Fibroblast of skin of right quadriceps (primary cell): Measurements from ENCODE around the gene NPTN.
"Not testable (repeated sequence)": the region's sequence is repeated elsewhere in the genome, so short reads cannot be mapped to it uniquely, and the experiment has no call there.

Source experiments
- DNase-seq: peaks from one replicate; pipeline ENCODE4 v3.0.0-alpha.2; 2013

Gene NPTN

DNA sequence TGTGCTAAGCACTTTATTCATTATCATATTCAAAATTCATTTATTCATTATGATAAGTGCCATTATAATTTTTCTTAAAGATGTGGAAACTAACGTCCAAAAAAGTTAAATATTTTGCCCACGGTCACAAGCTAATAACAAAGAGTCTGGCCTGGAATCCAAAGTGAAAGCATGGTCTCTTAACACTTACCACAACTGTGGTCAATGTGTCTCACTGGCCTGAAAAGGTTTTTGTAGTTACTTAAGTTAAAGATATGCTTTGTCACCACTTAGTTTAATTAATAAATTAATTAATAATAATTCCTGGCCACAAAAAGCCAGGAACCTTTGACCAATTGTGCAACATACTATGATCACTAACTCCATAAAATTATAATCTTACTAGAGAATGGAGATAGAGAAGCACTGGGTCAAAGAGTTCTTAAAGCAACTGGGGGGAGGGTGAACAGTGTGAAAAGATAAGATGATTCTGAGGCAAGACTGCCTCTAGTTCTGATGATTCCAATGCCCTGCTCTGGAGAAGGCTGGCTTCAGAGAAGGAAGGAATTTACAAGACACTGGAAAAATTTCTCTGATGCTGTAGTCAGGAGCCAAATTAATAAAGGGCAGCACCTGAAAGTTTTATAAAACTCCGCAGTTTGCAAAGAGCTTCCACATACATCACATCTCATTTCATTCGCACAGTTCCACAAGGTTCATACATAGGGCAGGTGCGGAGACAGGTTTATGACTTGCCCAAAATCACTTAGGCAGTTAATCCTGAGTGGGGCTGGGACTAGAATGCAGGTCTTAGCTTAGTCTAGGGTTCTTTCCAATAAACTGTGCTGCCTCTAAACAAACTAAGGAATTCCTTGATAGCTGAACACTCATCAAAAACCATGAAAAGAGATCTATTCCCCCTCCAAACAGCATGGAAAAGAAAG is 32.5 kb downstream of the NPTN start:
- DNase-seq = no peak

DNA sequence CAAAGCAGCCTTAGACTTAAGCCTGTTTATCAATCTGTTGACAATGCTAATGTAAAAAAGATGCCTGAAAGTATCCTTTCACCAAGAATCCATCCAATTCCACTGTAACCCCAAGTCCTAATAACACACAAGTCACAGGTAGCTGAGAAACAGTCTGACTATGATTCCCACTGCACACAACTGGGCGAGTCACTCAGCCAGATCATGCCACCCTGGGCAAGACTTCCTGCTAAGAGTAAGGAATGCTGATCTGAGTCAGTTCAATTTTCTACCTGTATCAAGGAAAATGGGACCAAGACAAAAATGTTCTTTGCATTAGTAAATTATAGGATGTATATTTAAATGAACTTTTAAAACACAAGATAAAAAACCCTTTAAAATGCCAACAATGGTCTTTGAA is 33.3 kb downstream of the NPTN start:
- no peak for DNase-seq

DNA sequence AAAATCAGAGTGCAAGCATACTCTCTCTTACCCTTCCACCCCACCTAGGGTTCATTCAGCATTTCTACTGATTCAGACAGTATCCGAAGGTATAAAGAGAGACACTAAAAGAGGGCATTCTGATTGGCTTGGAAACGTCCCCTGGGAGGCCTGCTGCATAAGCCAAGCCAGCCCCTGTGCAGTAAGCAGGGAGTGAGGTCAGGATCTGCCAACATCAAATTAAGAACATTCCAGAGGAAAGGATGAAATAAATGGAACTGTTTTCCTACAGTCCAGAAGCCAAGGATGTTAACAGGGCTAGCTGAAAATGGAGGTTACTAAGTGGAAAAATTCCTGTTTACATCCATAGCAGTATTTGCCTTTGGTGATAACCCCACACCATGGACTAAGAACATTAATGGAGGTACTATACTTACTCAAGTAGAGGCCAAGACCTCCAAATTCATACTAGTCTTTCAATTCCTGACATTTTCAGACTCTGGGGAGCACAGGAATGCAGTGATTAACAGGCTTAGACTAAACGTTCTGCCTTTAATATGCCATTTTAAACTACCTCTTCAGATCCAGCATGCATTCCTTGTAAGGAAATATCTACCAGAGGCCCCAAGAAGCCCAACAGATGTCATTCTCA is 34.5 kb downstream of the NPTN start:
- DNase-seq = peak; percentile 73

DNA sequence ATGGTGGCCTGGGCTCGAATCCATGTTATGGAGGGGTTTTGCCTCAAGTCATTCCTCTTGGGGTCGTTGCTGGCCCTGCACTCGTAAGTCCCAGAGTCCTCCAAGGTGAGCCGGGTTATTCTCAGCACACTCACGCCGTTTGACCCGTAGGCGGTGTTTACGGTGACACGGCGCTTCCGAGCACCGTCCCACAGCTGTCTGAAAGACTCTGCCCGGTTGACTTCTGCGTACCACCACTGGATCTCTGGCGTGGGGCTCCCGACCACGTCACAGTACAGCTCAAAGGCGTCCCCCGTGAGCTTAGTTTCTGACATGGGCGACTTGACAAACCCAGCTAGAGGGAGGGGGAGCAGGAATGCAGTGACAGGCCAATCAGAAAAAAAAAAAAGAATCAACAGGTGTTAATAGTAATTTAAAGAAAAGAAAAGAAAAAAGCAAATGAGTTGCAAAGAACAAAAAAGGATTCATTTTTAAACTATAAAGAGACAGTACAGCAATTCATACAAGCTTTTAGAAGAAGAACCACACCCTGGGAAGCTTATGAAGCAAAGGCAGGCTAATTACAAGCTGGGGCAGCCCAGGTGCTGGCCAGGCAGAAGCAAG is 36.1 kb downstream of the NPTN start:
- DNase-seq = no peak

DNA sequence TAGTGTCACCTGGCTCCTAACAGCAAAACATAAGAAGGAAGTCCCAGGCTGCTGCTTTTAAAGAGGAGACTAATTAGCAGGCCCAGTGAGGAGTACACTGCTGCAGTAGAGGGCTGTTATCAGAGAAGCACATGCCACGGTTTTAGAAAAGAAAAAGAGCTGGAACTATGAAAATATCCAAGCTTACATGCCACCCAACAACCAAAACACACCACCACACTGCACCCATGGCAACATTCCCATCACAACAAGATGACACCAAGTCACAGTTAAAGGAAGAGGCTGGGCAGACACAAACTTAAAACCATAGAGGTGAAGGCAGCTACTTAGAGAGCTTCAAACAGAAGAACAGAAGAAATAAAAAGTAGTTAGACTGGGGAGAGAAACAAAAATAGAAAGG is 37.0 kb downstream of the NPTN start:
- no peak for DNase-seq

DNA sequence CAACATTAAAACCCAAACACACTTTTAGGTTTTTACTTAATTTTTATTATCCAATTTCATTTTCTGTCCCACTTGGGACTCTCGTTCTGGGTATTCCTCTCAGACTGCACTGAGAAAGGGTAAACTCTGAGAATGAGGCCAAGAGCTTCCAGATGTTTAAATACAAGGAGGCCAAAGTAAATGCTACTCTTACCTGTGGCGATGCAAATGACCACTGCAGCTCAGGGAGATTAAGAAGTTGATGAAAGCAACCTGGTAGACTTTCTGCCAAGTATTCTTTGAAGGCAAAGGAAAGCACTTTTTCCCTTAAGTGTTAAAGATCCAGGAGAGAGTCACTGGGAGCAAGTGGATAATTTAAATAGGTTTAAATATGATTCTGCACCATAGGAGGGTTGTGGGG is 39.1 kb downstream of the NPTN start:
- DNase-seq = no peak

DNA sequence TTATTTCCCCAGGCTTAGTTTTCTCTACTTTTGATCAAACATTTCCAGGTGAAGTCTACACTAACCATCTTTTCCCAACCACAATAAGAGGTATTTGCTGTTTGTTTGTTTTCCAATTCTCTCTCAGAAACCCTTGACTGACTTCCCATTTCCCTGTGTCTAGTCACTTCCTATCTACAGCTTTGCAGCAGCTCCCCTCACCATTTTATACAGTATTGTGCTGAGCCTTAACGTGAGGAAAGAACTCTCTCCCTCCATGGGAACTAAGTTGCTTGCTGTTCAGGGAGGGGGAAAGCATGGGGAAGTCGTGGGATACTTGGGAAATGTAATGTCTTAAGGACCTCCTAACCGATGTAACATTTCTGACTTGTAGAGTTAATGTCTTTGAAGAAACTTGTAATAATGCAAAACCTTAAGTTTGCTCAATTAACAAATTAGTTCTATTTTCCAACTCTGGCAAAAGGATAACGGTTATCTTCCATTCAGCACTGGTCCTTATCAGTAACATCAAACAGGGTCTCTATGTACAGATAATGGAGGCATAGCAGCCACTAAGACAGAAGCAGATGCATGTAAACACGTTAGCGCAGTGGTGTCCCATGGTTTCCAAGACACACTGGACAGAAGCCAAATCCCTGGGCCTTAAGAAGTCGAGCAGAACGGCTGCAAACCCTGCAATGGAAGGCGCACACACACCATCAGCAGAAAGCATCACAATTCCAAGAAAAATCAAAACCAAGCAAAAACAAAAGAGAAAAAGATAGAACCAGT is 39.7 kb downstream of the NPTN start:
- no peak for DNase-seq

DNA sequence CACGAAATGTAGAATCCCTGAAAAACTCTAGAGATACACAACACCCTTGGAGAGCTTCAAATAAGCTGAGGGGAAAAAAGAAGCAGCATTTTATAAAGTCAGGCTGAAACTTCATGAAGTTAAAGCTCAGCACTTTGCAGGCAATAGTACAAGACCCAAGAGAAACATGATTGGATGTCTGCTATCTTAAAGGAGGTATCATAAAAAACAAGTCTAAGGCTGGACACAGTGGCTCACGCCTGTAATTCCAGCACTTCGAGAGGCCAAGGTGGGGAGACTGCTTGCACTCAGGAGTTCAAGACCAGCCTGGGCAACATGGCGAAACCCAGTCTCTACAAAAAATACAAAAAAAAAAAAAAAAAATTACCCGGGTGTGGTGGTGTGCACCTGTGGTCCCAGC is 42.9 kb downstream of the NPTN start:
- no peak for DNase-seq

DNA sequence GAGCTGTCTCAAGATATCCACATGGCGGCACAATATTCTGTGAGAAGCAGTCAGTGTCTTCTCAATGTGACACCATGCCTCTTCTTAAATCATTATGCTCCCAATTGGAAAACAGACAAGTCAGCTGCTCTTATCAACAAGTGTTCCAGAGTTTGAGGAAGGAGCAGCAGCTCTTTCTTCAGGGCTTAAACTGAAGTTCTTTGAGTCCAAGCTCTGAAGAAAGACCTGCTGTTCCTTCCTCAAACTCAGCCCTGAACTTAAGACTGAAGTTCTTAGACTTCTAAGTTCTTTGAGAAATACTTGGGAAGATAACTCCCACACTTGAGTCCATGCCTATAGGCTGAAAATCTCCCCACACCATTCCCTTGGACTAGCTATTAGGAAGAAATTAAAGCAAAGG is 43.4 kb downstream of the NPTN start:
- no peak for DNase-seq

DNA sequence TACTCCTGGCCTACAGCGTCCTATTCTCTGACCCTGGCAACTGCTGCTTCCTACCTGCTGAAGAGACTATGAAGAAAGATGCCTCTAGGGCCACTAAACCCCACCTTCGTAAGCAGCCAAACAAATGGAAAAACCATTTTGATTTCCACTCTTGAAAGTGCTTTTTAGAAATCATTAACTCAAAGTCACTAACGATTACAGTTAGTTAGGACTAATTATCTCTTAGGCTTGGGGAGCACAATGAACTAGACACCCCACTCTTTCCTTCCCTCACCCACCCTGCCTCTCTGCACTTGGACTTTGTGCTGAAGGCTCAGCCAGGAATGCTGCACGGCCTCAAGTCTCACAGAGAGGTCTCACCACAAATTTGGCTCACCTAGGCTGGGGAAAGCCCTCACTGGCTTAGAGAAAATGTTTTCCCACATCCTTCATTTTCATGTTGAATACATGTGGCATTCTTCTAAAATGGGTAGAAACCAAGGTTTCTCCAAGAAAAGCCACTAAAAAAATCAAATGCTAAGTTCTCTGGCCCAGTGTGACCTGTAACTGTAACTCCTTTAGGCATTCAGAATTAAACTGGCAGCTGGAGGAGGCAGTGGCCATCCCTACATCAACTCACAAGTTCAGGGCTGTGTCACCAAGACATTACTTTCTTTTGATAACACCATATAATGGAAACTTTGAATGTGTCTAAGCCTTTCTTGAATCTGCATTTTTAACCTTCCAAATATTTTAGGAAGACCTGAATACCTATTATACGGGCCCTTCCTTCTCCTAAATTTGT is 47.1 kb downstream of the NPTN start:
- DNase-seq = no peak

DNA sequence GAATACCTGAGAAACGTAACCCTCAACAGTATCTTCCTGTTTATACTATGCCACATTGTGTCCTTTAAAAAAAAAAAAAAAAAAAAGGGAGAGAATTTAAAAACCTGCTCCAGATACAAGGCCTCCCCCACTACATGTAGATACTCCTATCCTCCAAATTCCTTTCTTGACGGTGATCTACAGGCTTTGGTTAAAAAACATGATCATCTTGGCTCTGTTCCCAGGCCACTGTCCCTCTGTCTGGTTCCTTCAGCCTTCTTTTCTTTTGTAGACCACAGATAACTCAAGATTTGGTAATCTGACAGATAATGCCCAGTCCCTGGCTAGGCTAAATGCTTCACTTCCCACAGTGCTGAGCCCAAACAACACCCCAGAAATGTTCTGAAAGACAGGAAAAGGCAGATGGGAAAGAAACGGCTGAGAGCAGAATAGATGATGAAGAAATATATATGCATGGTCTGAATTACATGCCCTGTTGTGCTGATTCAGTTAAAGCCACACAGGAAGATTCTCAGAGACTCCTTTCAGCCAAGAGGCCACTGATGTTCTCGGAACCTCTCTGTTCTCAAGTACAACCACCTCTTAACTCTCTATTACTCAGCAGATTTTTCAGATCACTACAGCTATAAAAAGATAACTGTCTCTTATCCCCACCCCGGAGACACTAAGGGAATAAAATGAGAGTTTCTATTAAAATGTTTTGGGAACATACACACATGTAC is 48.3 kb downstream of the NPTN start:
- peak; percentile 11 for DNase-seq

DNA sequence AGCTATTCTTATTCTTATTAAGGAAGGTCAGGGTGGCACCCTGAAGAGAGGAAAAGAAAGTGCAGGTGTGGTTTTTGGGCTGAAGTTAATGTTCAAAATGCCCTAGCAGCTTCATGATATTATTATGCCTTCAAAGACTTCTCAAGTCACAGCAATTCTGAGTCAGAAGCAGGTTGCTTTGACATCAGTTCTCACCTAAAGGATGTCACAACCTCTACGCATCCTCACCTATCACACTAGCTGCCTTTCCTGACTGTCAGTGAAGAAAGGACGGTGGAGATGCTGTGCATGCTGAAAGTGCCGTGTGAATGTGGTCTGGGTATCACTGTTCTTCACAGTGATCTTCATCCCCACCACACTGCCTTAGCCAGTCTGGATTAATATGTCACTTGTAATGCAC is 49.6 kb downstream of the NPTN start:
- DNase-seq = no peak

DNA sequence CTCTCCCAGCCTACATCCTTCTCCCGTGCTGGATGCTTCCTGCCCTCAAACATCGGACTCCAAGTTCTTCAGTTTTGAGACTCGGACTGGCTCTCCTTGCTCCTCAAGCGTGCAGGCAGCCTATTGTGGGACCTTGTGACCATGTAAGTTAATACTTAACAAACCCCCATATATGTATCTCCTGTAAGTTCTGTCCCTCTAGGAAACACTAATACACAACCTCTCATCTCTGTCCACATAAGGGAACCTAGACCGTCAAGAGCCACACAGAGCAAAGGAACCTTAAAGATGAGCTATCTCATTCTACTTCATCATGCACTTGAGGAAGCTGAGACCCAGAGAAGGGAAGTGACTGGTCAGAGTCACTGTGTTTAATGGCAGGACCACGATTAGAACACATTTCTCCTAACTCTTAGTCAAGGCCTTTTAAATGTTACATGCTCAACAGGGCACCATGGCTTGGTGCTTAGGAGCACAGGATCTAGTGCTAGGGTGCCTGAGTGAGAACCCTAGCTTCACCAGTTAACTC is 50.3 kb downstream of the NPTN start:
- no peak for DNase-seq

DNA sequence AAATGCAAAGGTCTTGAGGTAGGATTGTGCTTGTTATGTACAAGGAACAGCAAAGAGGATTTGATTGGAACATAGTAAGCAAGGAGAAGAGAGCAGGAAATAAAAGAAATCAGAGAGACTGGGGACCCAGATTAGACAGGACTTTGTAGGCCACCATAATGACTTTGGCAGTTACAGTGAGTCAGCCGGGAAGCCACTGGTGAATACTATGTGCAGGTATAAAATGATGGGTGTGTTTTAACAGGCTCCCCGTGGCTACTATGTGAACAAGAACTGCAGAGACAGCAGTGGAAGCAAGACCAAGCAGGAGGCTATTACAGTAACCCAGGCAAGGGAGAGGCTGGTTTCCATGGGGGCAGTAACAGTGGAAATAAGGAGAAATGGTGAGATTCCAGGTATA is 55.2 kb downstream of the NPTN start:
- DNase-seq = no peak

DNA sequence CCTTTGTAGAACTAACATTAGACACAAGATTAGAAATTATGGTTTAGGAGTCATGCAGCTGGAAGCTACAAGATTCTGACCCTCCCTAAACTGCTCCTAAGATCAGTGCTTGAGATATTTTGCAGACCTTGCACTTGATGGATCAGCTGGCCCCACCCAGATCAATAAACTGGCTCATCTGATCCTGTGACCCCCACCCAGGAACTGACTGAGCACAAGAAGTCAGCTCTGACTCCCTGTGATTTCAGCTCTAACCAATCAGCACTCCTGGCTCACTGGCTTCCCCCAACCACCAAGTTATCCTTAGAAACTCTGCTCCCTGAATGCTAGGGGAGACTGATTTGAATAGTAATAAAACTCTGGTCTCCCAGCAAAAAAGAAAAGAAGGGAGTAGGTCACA is 55.6 kb downstream of the NPTN start:
- DNase-seq = not testable (repeated sequence)

DNA sequence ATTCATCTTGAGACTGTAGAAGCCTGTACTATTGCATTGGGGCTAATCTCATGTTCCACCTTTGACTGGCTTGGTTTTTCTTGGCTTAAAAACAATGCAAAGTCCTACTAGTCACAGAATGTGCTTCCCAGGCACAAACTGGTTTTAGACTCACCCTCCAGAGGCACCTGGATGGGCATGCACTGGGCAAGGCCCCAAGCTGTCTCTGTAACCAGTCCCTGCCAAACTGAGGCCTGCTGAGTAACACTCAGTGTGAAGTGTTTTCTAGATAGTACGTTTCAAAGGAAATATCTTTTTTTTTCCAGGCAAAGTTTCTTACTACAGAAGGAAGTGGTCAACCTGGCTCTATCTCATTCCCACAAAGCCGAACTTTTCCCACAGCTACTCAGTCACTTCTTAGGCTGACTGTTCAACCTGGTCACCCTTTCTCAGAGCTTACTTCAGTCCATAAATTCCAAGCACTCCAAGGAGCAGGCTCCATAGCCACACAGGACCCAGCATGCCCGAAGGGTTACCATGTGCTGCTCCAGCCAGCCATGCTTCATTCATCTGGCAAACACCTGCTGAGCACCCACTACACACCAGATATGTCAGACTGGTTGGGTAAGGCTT is 57.4 kb downstream of the NPTN start:
- no peak for DNase-seq

DNA sequence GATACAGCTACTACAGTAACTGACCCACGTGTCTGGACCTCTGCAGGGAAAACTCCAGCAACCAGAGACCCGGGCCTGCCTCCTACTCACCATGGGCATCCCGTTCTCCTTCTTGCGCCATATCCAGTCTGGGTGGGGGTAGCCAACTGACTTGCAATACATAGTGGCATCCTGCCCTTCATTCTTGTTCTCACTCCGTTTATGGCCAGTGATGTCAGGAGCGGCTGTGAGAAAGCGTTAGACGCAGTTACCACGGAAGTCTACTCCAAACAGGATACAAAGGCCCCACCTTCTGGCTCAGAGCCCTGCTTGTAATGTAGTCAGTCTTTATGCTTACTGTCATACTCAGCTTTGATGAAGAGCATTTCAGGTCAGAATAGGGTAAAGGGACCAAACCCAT is 59.6 kb downstream of the NPTN start:
- peak; percentile 83 for DNase-seq

DNA sequence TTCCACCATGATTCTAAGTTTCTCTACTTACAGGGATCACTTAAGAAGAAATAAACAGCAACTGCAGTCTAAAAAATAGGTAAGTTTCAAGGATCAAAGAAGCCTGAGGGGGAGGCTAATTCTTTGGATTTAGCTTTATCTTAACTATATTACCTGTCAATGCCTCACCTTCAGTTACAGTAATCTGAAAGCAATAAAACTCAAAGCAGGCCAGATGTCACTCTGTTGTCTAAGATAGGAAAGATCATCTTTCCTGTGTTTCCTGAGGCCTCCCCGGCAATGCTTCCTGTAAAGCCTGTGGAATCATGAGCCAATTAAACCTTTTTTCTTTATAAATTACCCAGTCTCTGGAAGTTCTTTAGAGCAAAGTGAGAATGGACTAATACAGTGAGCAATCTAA is 60.2 kb downstream of the NPTN start:
- DNase-seq = no peak

DNA sequence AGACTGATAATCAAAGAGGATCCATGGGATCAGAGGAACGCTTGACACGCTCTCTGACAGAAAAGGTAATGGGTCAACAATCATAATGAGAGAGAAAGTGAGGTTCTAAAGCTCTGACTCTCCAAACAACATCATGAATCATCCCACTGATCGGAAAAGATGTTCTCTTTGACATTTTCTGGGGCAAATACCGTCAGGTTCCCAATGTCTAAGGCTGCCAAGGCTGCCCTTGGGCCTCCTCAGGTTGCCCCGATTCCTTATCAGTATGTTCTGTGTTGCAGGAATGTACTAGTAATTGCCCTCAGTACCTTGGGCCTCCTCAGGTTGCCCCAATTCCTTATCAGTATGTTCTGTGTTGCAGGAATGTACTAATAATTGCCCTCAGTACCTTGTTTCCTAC is 60.9 kb downstream of the NPTN start:
- DNase-seq = no peak

DNA sequence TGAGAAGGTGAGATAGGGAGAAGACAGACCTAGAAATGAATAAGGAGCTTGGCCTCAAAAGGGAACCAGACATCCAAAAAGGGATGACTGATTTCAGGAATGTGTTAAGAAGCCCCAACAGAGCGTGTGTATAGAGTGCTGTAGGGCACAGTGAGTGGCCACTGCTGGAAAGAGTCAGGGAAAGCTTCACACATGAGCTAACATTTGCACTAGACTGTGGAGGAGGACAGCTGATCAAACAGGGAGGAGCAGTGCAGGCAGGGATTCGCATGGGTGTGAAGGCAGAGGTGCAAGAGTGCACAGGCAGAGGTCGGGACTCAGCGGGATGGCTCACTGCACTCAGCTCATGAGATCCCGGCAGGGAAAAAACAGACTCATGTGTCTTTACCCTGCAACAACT is 61.8 kb downstream of the NPTN start:
- no peak for DNase-seq

DNA sequence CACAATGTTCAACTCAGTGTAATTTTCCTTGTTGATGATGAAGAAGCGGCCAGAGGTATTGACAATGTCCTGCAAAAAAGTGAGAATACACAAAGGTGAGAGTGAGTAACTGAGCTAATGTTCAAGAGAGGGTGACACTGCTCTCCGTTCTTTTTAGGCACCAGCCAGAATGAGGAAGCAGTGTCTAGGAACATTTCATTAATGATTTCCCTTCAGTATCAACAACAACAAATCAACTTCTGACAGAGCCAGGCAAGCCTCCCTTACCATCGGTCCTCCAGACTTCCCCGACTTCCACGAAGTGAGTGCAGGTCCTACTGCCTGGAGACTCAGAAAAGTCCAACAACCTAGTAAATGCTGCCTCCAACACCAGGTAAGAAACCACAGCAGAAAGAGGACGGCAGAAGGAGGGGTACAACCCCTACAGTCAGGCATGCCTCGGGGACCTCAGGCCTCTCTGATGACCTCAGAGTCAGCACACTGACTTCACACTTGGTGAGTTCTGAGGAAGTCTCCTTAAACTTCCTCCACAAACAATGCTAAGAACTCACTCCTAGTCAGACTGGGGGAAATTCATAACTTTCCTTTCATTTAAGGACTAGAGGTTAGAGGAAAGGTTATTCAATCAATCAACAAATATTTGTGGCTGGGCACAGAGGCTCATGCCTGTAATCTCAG is 62.7 kb downstream of the NPTN start:
- no peak for DNase-seq
